Prostate gland (tissue), 2 donors: ENCODE results near the gene PSMA4.

Experiments used
- CTCF ChIP-seq, 4 experiments: fragments of 200-600 bp in 2 of 4; fragments of 450-650 bp in 2 of 4; sonication (generic) in 2 of 4; IDR thresholded peaks; 1 replicate in 3 of 4; 2 replicates in 1 of 4; pipeline ENCODE4 v1.5.1; 2016 to 2019; ENCODE audit warnings: antibody characterized with exemption in 4 of 4, mild to moderate bottlenecking in 2 of 4, moderate library complexity in 2 of 4
- POLR2A ChIP-seq: fragments of 450-650 bp; IDR thresholded peaks from one replicate; pipeline ENCODE4 v1.6.1; 2016; ENCODE audit warnings: antibody characterized with exemption, mild to moderate bottlenecking
- POLR2AphosphoS5 ChIP-seq: sonication (generic); formaldehyde crosslinking; IDR thresholded peaks from one replicate; pipeline ENCODE4 v1.6.1; 2017; ENCODE audit warnings: antibody characterized with exemption

DNA sequence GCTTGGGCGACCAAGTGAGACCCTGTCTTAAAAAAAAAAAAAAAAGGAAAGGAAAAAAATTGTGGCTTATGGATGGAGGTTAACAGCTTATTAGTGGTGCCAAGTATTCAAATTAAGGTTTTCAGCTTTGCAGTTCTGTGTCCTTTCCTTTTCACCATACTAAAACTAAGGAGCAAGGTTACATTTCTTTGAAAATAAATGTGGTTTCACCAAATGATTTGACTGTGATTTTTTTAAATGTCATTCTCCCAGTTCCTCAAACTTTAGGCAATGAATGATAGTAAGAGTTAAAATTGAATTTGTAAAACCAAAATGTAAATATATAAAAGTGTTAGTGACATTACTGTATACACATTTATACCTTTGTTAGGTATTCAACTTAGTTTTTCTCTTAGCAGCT is 34.7 kb downstream of the PSMA4 start:
- no peak for TF ChIP-seq CTCF (IDR thresholded peaks at IDR 0.05)
- no peak for TF ChIP-seq POLR2AphosphoS5
- no peak for TF ChIP-seq POLR2A
